Neural progenitor cell (in vitro differentiated cells): ENCODE data around the gene CFAP61.

ENCODE experiments used
- EZH2 ChIP-seq: fragments of 200-600 bp; sonication (generic); IDR thresholded peaks from 2 replicates; pipeline ENCODE4 v1.6.1; 2017; ENCODE audit warnings: antibody characterized with exemption, mild to moderate bottlenecking, moderate library complexity
- TF ChIP-seq, protein P1 (sequence below): fragments of 200-600 bp; sonication (generic); IDR thresholded peaks from 2 replicates; pipeline ENCODE4 v1.5.1; 2017; ENCODE audit warnings: antibody characterized with exemption, mild to moderate bottlenecking

GRCh38 chr20:20227013-20227571, 174.8 kb downstream of the CFAP61 start:
- TF ChIP-seq, protein P1, sequence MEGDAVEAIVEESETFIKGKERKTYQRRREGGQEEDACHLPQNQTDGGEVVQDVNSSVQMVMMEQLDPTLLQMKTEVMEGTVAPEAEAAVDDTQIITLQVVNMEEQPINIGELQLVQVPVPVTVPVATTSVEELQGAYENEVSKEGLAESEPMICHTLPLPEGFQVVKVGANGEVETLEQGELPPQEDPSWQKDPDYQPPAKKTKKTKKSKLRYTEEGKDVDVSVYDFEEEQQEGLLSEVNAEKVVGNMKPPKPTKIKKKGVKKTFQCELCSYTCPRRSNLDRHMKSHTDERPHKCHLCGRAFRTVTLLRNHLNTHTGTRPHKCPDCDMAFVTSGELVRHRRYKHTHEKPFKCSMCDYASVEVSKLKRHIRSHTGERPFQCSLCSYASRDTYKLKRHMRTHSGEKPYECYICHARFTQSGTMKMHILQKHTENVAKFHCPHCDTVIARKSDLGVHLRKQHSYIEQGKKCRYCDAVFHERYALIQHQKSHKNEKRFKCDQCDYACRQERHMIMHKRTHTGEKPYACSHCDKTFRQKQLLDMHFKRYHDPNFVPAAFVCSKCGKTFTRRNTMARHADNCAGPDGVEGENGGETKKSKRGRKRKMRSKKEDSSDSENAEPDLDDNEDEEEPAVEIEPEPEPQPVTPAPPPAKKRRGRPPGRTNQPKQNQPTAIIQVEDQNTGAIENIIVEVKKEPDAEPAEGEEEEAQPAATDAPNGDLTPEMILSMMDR: no peak
- TF ChIP-seq EZH2: no peak
